SK-N-SH treated with all-trans-retinoic acid at 6 μM for 48 hours (cell line): ENCODE measurements around the gene ZBTB22.
"Not testable (repeated sequence)": the region's sequence is repeated elsewhere in the genome, so short reads cannot be mapped to it uniquely, and the experiment has no call there.

Experiments
- ATAC-seq: fragments of 200-7000 bp; cut with Tn5 transposase; 3 replicates; pipeline ENCODE4 v1.9.1; 2020; ENCODE audit warnings: mild to moderate bottlenecking, moderate library complexity
- ARNTL ChIP-seq: fragments of 450-650 bp; formaldehyde crosslinking; IDR thresholded peaks from 2 replicates; pipeline ENCODE4 v1.5.0; 2020; ENCODE audit warnings: low read depth, mild to moderate bottlenecking, moderate library complexity, borderline replicate concordance
- CREB5 ChIP-seq: fragments of 250-450 bp; sonication (Bioruptor Pico); IDR thresholded peaks from 2 replicates; pipeline ENCODE4 v1.5.1; 2020; ENCODE audit warnings: low read depth, mild to moderate bottlenecking, moderate library complexity
- CSDC2 ChIP-seq: fragments of 250-450 bp; sonication (Bioruptor Pico); IDR thresholded peaks from 2 replicates; pipeline ENCODE4 v1.5.0; 2020; ENCODE audit warnings: mild to moderate bottlenecking, moderate library complexity
- ESRRG ChIP-seq: fragments of 250-450 bp; sonication (Bioruptor Pico); IDR thresholded peaks from 2 replicates; pipeline ENCODE4 v1.6.1; 2021; ENCODE audit warnings: mild to moderate bottlenecking
- GLIS3 ChIP-seq: fragments of 250-450 bp; sonication (Bioruptor Pico); IDR thresholded peaks from 2 replicates; pipeline ENCODE4 v1.5.0; 2020; ENCODE audit warnings: mild to moderate bottlenecking, moderate library complexity
- ISL1 ChIP-seq: fragments of 250-450 bp; sonication (Bioruptor Pico); IDR thresholded peaks from 2 replicates; pipeline ENCODE4 v2.1.2; 2022; ENCODE audit warnings: mild to moderate bottlenecking, moderate library complexity
- OSR1 ChIP-seq: fragments of 250-450 bp; sonication (Bioruptor Pico); IDR thresholded peaks from 2 replicates; pipeline ENCODE4 v1.8.0; 2022; ENCODE audit warnings: moderate library complexity, mild to moderate bottlenecking, inconsistent platforms
- POU6F1 ChIP-seq: fragments of 250-450 bp; sonication (Bioruptor Pico); IDR thresholded peaks from 2 replicates; pipeline ENCODE4 v1.8.0; 2021; ENCODE audit warnings: low read depth, mild to moderate bottlenecking, moderate library complexity, borderline replicate concordance
- PPARA ChIP-seq: fragments of 250-450 bp; sonication (Bioruptor Pico); IDR thresholded peaks from 2 replicates; pipeline ENCODE4 v1.5.0; 2020; ENCODE audit warnings: mild to moderate bottlenecking, borderline replicate concordance
- RARB ChIP-seq: fragments of 250-450 bp; sonication (Bioruptor Pico); IDR thresholded peaks from 2 replicates; pipeline ENCODE4 v1.8.0; 2021; ENCODE audit warnings: mild to moderate bottlenecking, moderate library complexity
- SNAI2 ChIP-seq: fragments of 250-450 bp; sonication (Bioruptor Pico); IDR thresholded peaks from 2 replicates; pipeline ENCODE4 v1.5.0; 2020; ENCODE audit warnings: mild to moderate bottlenecking, moderate library complexity
- TCF4 ChIP-seq: fragments of 250-450 bp; sonication (Bioruptor Pico); IDR thresholded peaks from 2 replicates; pipeline ENCODE4 v1.8.0; 2021; ENCODE audit warnings: mild to moderate bottlenecking, moderate library complexity, borderline replicate concordance
- TOX ChIP-seq: fragments of 250-450 bp; sonication (Bioruptor Pico); IDR thresholded peaks from 2 replicates; pipeline ENCODE4 v1.8.0; 2021; ENCODE audit warnings: mild to moderate bottlenecking, moderate library complexity, borderline replicate concordance
- ZC3H10 ChIP-seq: fragments of 250-450 bp; sonication (Bioruptor Pico); IDR thresholded peaks from 2 replicates; pipeline ENCODE4 v1.5.1; 2021; ENCODE audit warnings: mild to moderate bottlenecking, moderate library complexity
- ZFP3 ChIP-seq: fragments of 250-450 bp; sonication (Bioruptor Pico); IDR thresholded peaks from 2 replicates; pipeline ENCODE4 v1.5.0; 2020; ENCODE audit warnings: mild to moderate bottlenecking, moderate library complexity
- ZFP30 ChIP-seq: fragments of 450-650 bp; formaldehyde crosslinking; IDR thresholded peaks from 2 replicates; pipeline ENCODE4 v1.5.0; 2022; ENCODE audit warnings: mild to moderate bottlenecking, moderate library complexity
- ZNF565 ChIP-seq: fragments of 450-650 bp; formaldehyde crosslinking; conservative IDR thresholded peaks from 2 replicates; pipeline ENCODE4 v1.5.0; 2020; ENCODE audit warnings: low read depth, mild to moderate bottlenecking, moderate library complexity
- ZNF70 ChIP-seq: fragments of 450-650 bp; formaldehyde crosslinking; IDR thresholded peaks from 2 replicates; pipeline ENCODE4 v1.5.0; 2020; ENCODE audit warnings: mild to moderate bottlenecking, moderate library complexity
- ZNF8 ChIP-seq: fragments of 450-650 bp; formaldehyde crosslinking; IDR thresholded peaks from 2 replicates; pipeline ENCODE4 v1.5.0; 2020; ENCODE audit warnings: mild to moderate bottlenecking, moderate library complexity
- TF ChIP-seq, protein P1 (sequence below): fragments of 250-450 bp; sonication (Bioruptor Pico); IDR thresholded peaks from 2 replicates; pipeline ENCODE4 v1.8.0; 2020; ENCODE audit warnings: mild to moderate bottlenecking, moderate library complexity, borderline replicate concordance
- TF ChIP-seq, protein P2 (sequence below): fragments of 250-450 bp; sonication (Bioruptor Pico); IDR thresholded peaks from 2 replicates; pipeline ENCODE4 v1.5.1; 2021; ENCODE audit warnings: mild to moderate bottlenecking, moderate library complexity

ZBTB22 gene

DNA sequence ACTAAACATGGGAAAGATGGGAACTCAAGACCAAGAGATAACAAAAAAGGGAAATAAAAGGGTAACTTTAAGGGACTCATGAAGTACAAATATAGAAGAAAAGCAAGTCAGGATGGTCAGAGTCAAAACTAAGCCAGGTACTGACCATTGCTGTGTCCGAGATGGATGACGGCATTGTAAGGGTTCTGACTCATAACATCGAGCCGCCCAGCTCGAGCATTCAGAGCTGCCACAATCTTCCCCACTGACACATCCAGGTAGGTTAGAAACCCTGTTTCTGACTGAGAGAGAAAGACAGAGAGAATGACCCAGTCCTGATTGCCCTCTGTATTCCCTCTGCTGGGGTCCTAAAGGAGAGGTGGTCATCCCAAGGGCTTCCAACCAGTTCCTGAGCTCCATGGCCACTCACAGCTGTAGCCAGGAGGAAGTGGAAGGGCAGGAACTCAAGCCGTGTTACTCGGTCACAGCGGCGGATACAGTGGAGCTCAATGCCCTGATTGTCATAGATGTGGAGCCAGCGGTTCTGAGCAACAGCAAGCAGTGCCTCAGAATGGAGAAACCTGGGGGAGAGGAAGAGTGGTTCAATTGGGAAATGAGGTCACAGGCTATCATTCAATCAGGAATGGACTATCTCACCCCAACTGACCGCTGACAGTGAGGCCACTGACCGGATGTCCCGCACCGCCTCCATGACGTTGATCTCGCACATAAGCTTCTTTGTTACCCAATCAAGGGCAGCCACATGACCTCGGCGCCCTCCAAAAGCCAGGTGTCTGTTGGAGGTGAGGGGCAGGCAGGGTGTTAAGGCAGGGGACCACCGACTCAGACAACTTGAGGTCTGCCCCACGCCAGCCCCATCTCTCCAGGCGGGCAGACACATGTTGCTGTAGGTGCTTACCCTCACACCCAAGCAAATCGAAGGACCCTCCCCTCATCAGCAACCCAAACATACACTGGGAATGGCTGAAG is 30.3 kb downstream of the ZBTB22 start:
- ATAC-seq = no peak

GRCh38 chr6:33285214-33285613 is 32.3 kb downstream of the ZBTB22 start:
- not testable (repeated sequence) for ATAC-seq

More for the DNA sequence above, 30.3 kb downstream of the ZBTB22 start:
- TF ChIP-seq OSR1 (CRISPR knock-in tag) = no peak
- TF ChIP-seq, protein P1, sequence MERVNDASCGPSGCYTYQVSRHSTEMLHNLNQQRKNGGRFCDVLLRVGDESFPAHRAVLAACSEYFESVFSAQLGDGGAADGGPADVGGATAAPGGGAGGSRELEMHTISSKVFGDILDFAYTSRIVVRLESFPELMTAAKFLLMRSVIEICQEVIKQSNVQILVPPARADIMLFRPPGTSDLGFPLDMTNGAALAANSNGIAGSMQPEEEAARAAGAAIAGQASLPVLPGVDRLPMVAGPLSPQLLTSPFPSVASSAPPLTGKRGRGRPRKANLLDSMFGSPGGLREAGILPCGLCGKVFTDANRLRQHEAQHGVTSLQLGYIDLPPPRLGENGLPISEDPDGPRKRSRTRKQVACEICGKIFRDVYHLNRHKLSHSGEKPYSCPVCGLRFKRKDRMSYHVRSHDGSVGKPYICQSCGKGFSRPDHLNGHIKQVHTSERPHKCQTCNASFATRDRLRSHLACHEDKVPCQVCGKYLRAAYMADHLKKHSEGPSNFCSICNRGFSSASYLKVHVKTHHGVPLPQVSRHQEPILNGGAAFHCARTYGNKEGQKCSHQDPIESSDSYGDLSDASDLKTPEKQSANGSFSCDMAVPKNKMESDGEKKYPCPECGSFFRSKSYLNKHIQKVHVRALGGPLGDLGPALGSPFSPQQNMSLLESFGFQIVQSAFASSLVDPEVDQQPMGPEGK (CRISPR knock-in tag) = no peak
- no peak for TF ChIP-seq ZC3H10
- TF ChIP-seq ZNF565 (CRISPR knock-in tag) = no peak
- TF ChIP-seq CSDC2 (CRISPR knock-in tag) = no peak
- no peak for TF ChIP-seq ZFP30 (CRISPR knock-in tag)
- TF ChIP-seq ZNF70 (CRISPR knock-in tag) = no peak
- TF ChIP-seq GLIS3 (CRISPR knock-in tag) = no peak
- TF ChIP-seq SNAI2 (CRISPR knock-in tag) = no peak
- no peak for TF ChIP-seq ESRRG (CRISPR knock-in tag)
- no peak for TF ChIP-seq TCF4 (CRISPR knock-in tag)
- TF ChIP-seq POU6F1 (CRISPR knock-in tag) = no peak
- TF ChIP-seq ZFP3 (CRISPR knock-in tag) = no peak
- TF ChIP-seq PPARA (CRISPR knock-in tag) = no peak

DNA sequence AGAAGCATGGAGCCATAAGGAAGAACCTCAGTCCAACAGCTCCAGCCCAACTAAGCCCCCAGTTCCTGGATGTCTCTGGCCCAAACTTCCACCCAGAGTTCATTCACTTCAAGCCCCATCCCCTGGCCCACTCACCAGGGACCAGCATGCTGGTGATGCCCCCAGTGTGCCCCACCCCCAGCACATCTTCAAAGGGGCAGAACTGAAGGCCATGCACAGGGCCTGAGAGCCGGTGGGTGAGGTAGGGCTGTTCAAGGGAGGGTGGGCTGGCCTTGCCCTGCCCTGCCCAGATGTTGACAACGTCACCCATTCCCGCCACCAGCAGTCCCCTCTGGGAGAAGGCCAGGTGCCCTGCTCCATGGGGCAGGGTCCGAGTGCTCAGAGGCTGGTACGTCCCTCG is 37.0 kb downstream of the ZBTB22 start:
- TF ChIP-seq ISL1 (CRISPR knock-in tag) (no peak), PPARA (CRISPR knock-in tag) (no peak), ESRRG (CRISPR knock-in tag) (no peak), ZC3H10 (no peak), GLIS3 (CRISPR knock-in tag) (no peak), ARNTL (no peak), CREB5 (no peak), ZFP30 (CRISPR knock-in tag) (no peak), TOX (CRISPR knock-in tag) (no peak), ZNF70 (CRISPR knock-in tag) (no peak), RARB (CRISPR knock-in tag) (no peak), ZFP3 (CRISPR knock-in tag) (no peak), ZNF565 (CRISPR knock-in tag) (no peak), ZNF8 (CRISPR knock-in tag) (no peak), CSDC2 (CRISPR knock-in tag) (no peak), POU6F1 (CRISPR knock-in tag) (no peak), SNAI2 (CRISPR knock-in tag) (no peak)
- TF ChIP-seq, protein P2, sequence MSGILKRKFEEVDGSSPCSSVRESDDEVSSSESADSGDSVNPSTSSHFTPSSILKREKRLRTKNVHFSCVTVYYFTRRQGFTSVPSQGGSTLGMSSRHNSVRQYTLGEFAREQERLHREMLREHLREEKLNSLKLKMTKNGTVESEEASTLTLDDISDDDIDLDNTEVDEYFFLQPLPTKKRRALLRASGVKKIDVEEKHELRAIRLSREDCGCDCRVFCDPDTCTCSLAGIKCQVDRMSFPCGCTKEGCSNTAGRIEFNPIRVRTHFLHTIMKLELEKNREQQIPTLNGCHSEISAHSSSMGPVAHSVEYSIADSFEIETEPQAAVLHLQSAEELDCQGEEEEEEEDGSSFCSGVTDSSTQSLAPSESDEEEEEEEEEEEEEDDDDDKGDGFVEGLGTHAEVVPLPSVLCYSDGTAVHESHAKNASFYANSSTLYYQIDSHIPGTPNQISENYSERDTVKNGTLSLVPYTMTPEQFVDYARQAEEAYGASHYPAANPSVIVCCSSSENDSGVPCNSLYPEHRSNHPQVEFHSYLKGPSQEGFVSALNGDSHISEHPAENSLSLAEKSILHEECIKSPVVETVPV = no peak
- TF ChIP-seq, protein P1 (CRISPR knock-in tag) = no peak
- ATAC-seq = no peak
